Caco-2 (cell line): Measurements from ENCODE around the gene DNAH7. TPM values are rescaled to one million over a fixed set of nuclear protein-coding genes. Genes with fewer than 3 reads are reported as not detected.

ENCODE experiments used
- BruUV-seq: library from RNA; stranded (reverse); fragments of 400-500 nt; replicated peaks from 2 replicates; lab custom pipeline; 2021; lab: Mats Ljungman, UMichigan
- CTCF ChIA-PET: fragments of 300-600 bp; sonication (Branson Sonifier 250); formaldehyde crosslinking; loops from one replicate; lab custom pipeline; 2022; ENCODE audit warnings: antibody characterized with exemption; lab: Charles Lee
- POLR2A ChIA-PET: fragments of 300-600 bp; sonication (Branson Sonifier 250); formaldehyde crosslinking; loops from one replicate; lab custom pipeline; 2022; ENCODE audit warnings: antibody characterized with exemption; lab: Charles Lee
- DNase-seq, 2 experiments: peaks; one replicate each; pipeline versions ENCODE4 v3.0.0 to v3.0.0-alpha.2; 2020 to 2022
- H3K27me3 ChIP-seq: replicated peaks from 2 replicates; pipeline ENCODE4 v1.6.0; 2011; ENCODE audit warnings: low read length; ENCODE audit not compliant: control insufficient read depth, insufficient read depth
- H3K36me3 ChIP-seq: 2 replicates; pipeline ENCODE4 v1.5.1; 2011; ENCODE audit warnings: low read length; ENCODE audit not compliant: control insufficient read depth, insufficient read depth
- H3K4me1 ChIP-seq: fragments of 250-450 bp; sonication (Bioruptor Pico); 2 replicates; pipeline ENCODE4 v1.5.1; 2020; ENCODE audit warnings: mild to moderate bottlenecking
- H3K4me3 ChIP-seq: 2 replicates; pipeline ENCODE4 v1.5.1; 2011; ENCODE audit warnings: low read depth, mild to moderate bottlenecking, control low read depth, low read length
- H3K9me3 ChIP-seq: fragments of 250-450 bp; sonication (Bioruptor Pico); 2 replicates; pipeline ENCODE4 v1.5.1; 2020; ENCODE audit warnings: mild to moderate bottlenecking, moderate library complexity
- H3K27ac Mint-ChIP-seq: one replicate; pipeline ENCODE4 v1.8.0; 2022; ENCODE audit warnings: mixed read lengths; ENCODE audit not compliant: unreplicated experiment
- H3K27me3 Mint-ChIP-seq: one replicate; pipeline ENCODE4 v1.8.0; 2022; ENCODE audit warnings: mixed read lengths; ENCODE audit not compliant: insufficient read depth, unreplicated experiment
- H3K36me3 Mint-ChIP-seq: one replicate; pipeline ENCODE4 v1.8.0; 2022; ENCODE audit warnings: mild to moderate bottlenecking, mixed read lengths; ENCODE audit not compliant: insufficient read depth, unreplicated experiment
- H3K4me1 Mint-ChIP-seq: one replicate; pipeline ENCODE4 v1.8.0; 2022; ENCODE audit warnings: low read depth, mixed read lengths; ENCODE audit not compliant: unreplicated experiment
- H3K4me3 Mint-ChIP-seq: one replicate; pipeline ENCODE4 v1.8.0; 2022; ENCODE audit warnings: mild to moderate bottlenecking, moderate library complexity, mixed read lengths; ENCODE audit not compliant: unreplicated experiment
- H3K9me3 Mint-ChIP-seq: one replicate; pipeline ENCODE4 v1.8.0; 2022; ENCODE audit warnings: mixed read lengths; ENCODE audit not compliant: unreplicated experiment
- intact Hi-C: fragments of 100-400 bp; cut with micrococcal nuclease; formaldehyde crosslinking; loops from one replicate; pipeline ENCODE4 v1.10.0; 2022; ENCODE audit not compliant: unreplicated experiment
- total RNA-seq: library from RNA; stranded (reverse); gene quantifications from 2 replicates; pipeline ENCODE4 v1.2.3, GENCODE V29; 2022
- TF ChIP-seq, protein P1 (sequence below), 2 experiments: fragments of 200-600 bp in 1 of 2; IDR thresholded peaks; 1 replicate in 1 of 2; 2 replicates in 1 of 2; pipeline versions ENCODE4 v1.5.1 to v1.8.0; 2011 to 2022; ENCODE audit warnings: antibody characterized with exemption in 1 of 2, control low read depth in 1 of 2, inconsistent platforms in 1 of 2, low read depth in 1 of 2, low read length in 1 of 2, mild to moderate bottlenecking in 1 of 2, moderate library complexity in 1 of 2; ENCODE audit not compliant: insufficient read depth in 1 of 2, severe bottlenecking in 1 of 2, unreplicated experiment in 1 of 2

Gene DNAH7
- total RNA-seq, 1 experiment from 2014 or later, result 0.16 TPM

DNA sequence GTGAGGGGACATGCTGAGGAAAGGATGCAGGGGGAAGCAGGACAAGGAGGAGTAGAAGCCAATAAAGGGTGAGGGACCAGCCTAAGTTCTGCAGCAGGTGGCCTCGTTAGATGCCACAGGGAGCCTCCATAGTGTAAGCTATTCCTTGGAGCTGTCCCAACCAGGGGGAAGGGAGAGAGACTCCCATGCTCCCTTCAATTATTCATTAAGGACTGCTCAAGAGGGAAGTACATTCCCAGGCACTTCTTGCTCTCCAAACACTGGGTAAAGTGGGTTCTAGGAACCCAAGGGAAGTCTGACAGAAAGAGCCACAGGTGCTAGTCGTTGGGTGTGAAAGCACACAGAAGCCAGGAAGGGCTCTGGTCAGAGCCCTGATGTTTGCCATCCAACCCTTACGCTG, 217.9 kb downstream of the DNAH7 start:
- Mint-ChIP-seq H3K27ac (no peak overlapping the region), H3K4me1 (no peaks in the 10 kb centered on the region), H3K9me3 (no peaks in the 10 kb centered on the region), H3K4me3 (no peak overlapping the region), H3K36me3 (no peaks in the 10 kb centered on the region), H3K27me3 (peaks cover 8% of the 10 kb centered on the region)
- H3K9me3 ChIP-seq, result no peaks in the 10 kb centered on the region
- BruUV-seq, result no TSS peak
- H3K4me3 ChIP-seq, result no peak overlapping the region
- H3K36me3 ChIP-seq, result no peaks in the 10 kb centered on the region
- no peak for DNase-seq
- H3K4me1 ChIP-seq, result no peaks in the 10 kb centered on the region
- TF ChIP-seq, protein P1, sequence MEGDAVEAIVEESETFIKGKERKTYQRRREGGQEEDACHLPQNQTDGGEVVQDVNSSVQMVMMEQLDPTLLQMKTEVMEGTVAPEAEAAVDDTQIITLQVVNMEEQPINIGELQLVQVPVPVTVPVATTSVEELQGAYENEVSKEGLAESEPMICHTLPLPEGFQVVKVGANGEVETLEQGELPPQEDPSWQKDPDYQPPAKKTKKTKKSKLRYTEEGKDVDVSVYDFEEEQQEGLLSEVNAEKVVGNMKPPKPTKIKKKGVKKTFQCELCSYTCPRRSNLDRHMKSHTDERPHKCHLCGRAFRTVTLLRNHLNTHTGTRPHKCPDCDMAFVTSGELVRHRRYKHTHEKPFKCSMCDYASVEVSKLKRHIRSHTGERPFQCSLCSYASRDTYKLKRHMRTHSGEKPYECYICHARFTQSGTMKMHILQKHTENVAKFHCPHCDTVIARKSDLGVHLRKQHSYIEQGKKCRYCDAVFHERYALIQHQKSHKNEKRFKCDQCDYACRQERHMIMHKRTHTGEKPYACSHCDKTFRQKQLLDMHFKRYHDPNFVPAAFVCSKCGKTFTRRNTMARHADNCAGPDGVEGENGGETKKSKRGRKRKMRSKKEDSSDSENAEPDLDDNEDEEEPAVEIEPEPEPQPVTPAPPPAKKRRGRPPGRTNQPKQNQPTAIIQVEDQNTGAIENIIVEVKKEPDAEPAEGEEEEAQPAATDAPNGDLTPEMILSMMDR (IDR thresholded peaks at IDR 0.05; ENCODE audit: insufficient read depth in 1 of 2, low read depth in 1 of 2, low read length in 1 of 2, severe bottlenecking in 1 of 2, unreplicated experiment in 1 of 2), result no peak
- ChIA-PET POLR2A (no interaction called here), CTCF (no interaction called here)
- no peaks in the 10 kb centered on the region for H3K27me3 ChIP-seq
- intact Hi-C loops, result no loop called here

DNA sequence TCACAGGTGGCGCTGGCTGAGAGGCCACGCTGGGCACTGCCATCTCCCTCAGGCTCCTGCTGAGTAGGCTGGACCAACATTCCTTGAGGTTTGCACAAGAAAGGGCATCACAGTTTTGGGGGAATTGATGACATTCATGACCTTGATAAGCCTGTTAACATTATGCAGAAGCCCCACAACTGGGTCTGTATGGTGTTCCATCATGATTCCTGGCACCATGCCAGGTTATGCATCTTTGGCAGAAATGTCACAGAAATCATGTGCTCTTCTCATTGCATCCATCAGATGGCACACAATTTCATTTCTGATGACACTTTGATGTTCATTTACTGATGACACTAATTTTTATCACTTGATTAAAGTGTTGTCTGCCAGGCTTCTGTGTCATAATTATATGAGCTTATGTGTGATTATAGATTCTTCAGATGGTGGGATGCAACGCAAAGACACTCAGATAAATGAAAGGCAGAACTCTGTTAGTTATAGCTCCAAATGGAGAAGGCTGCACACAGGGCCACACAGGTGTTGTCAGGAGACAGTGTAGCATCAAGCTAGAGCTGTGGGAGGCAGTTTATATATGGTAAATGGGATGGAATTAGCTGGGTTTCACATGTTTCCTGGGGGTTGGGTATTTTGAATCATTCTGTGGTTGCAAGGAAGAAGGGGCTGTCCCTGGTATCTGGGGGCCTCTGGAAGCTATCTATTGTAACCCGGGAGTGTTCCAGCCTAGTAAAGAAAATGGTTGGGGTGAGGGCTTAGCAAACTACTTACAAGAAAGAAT, 220.3 kb downstream of the DNAH7 start:
- intact Hi-C loops, result no loop called here
- H3K9me3 ChIP-seq, result no peaks in the 10 kb centered on the region
- Mint-ChIP-seq H3K27me3 (peaks cover 8% of the 10 kb centered on the region), H3K4me3 (no peak overlapping the region), H3K27ac (no peak overlapping the region), H3K4me1 (no peaks in the 10 kb centered on the region), H3K36me3 (no peaks in the 10 kb centered on the region), H3K9me3 (no peaks in the 10 kb centered on the region)
- TF ChIP-seq, protein P1 (IDR thresholded peaks at IDR 0.05; ENCODE audit: insufficient read depth in 1 of 2, low read depth in 1 of 2, low read length in 1 of 2, severe bottlenecking in 1 of 2, unreplicated experiment in 1 of 2), result no peak
- ChIA-PET POLR2A (no interaction called here), CTCF (no interaction called here)
- H3K4me3 ChIP-seq, result no peak overlapping the region
- H3K36me3 ChIP-seq, result no peaks in the 10 kb centered on the region
- no TSS peak for BruUV-seq
- no peaks in the 10 kb centered on the region for H3K4me1 ChIP-seq
- no peak for DNase-seq
- H3K27me3 ChIP-seq, result no peaks in the 10 kb centered on the region

DNA sequence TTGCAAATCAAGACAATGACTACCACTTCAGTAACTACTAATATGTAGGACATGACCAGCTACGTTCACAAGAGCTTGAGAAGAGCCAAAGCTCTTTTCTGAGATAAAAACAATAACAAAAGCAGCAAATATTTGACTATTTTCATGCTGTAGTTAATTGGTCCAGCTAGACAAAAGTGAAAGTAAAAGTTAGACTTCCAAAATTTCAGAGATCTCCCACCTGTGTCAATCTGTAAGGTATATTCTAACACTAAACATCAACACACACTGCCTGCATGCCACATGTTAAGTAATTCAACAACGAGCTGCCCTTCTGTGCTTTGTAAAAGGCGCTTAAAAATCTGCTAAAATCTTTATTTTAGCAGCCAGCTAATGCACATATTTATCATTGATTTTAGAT, 225.7 kb downstream of the DNAH7 start:
- H3K4me1 Mint-ChIP-seq, result no peaks in the 10 kb centered on the region
- no peak for DNase-seq
- no peaks in the 10 kb centered on the region for H3K27me3 Mint-ChIP-seq
- H3K27me3 ChIP-seq, result no peaks in the 10 kb centered on the region
- no peaks in the 10 kb centered on the region for H3K9me3 ChIP-seq
- no peak overlapping the region for H3K4me3 ChIP-seq
- ChIA-PET POLR2A (no interaction called here), CTCF (no interaction called here)
- TF ChIP-seq, protein P1 (IDR thresholded peaks at IDR 0.05; ENCODE audit: insufficient read depth in 1 of 2, low read depth in 1 of 2, low read length in 1 of 2, severe bottlenecking in 1 of 2, unreplicated experiment in 1 of 2), result no peak
- intact Hi-C loops, result no loop called here
- H3K36me3 ChIP-seq, result no peaks in the 10 kb centered on the region
- no peaks in the 10 kb centered on the region for H3K36me3 Mint-ChIP-seq
- H3K9me3 Mint-ChIP-seq, result no peaks in the 10 kb centered on the region
- no peak overlapping the region for H3K27ac Mint-ChIP-seq
- BruUV-seq, result no TSS peak
- H3K4me1 ChIP-seq, result no peaks in the 10 kb centered on the region
- no peak overlapping the region for H3K4me3 Mint-ChIP-seq
